H1 (cell line): ENCODE results near the gene RPTN. TPM values are rescaled to one million over a fixed set of nuclear protein-coding genes. Genes with fewer than 3 reads are reported as not detected.

Experiments
- CTCF ChIA-PET: fragments of 300-600 bp; sonication (Branson Sonifier 250); formaldehyde crosslinking; loops from one replicate; lab custom pipeline; 2021; ENCODE audit not compliant: partially characterized antibody; lab: Charles Lee
- POLR2A ChIA-PET: fragments of 300-600 bp; sonication (Branson Sonifier 250); formaldehyde crosslinking; loops from one replicate; lab custom pipeline; 2021; ENCODE audit warnings: inconsistent platforms; ENCODE audit not compliant: partially characterized antibody; lab: Charles Lee
- DNase-seq, 2 experiments: peaks; one replicate each; pipeline versions ENCODE4 v3.0.0 to v3.0.0-alpha.2; 2010 to 2022; ENCODE audit warnings: low spot score in 2 of 2, low read depth in 1 of 2, mixed read lengths in 1 of 2
- FAIRE-seq: peaks from 2 replicates; lab custom pipeline; 2011; peaks lifted over from hg19 to GRCh38; lab: Jason Lieb, UNC
- H2AFZ ChIP-seq: 2 replicates; pipeline ENCODE4 v1.8.1; 2012; ENCODE audit warnings: low read length, inconsistent platforms
- H2AK5ac ChIP-seq: 2 replicates; pipeline ENCODE4 v1.6.1; 2013; ENCODE audit warnings: low read depth, low read length
- H2BK120ac ChIP-seq: replicated peaks from 2 replicates; pipeline ENCODE3; 2013; ENCODE audit warnings: low read depth, low read length, inconsistent platforms
- H2BK12ac ChIP-seq: 2 replicates; pipeline ENCODE4 v1.6.1; 2013; ENCODE audit warnings: low read depth, low read length
- H2BK15ac ChIP-seq: 2 replicates; pipeline ENCODE4 v1.6.1; 2013; ENCODE audit warnings: low read length
- H2BK20ac ChIP-seq: 2 replicates; pipeline ENCODE4 v1.6.1; 2013; ENCODE audit warnings: low read length
- H2BK5ac ChIP-seq: 2 replicates; pipeline ENCODE4 v1.6.1; 2013; ENCODE audit warnings: low read depth, low read length
- H3K14ac ChIP-seq: 2 replicates; pipeline ENCODE4 v1.6.1; 2013; ENCODE audit warnings: inconsistent platforms; ENCODE audit not compliant: insufficient read length
- H3K18ac ChIP-seq: 2 replicates; pipeline ENCODE4 v1.6.1; 2013; ENCODE audit warnings: low read length; ENCODE audit errors: extremely low read depth
- H3K23ac ChIP-seq: 2 replicates; pipeline ENCODE4 v1.6.1; 2013; ENCODE audit warnings: inconsistent platforms; ENCODE audit not compliant: insufficient read length
- H3K23me2 ChIP-seq: 2 replicates; pipeline ENCODE4 v1.6.1; 2013; ENCODE audit warnings: low read depth, low read length
- H3K27ac ChIP-seq: 2 replicates; pipeline ENCODE4 v1.6.1; 2011; ENCODE audit warnings: low read depth, low read length, inconsistent platforms
- H3K27me3 ChIP-seq, 4 experiments: replicated peaks in 1 of 4; 1 replicate in 1 of 4; 2 replicates in 3 of 4; pipeline versions ENCODE4 v1.6.1 to v1.8.1; 2011 to 2013; ENCODE audit warnings: low read length in 3 of 4, mild to moderate bottlenecking in 3 of 4, inconsistent platforms in 2 of 4, mixed read lengths in 2 of 4, moderate library complexity in 1 of 4; ENCODE audit not compliant: control insufficient read depth in 3 of 4, insufficient read depth in 3 of 4; ENCODE audit errors: extremely low read depth in 1 of 4
- H3K36me3 ChIP-seq, 4 experiments: 2 replicates each; pipeline versions ENCODE4 v1.6.1 to v1.8.1; 2011 to 2013; ENCODE audit warnings: mild to moderate bottlenecking in 4 of 4, low read length in 3 of 4, moderate library complexity in 2 of 4, control low read depth in 1 of 4, inconsistent platforms in 1 of 4; ENCODE audit not compliant: insufficient read depth in 4 of 4, control insufficient read depth in 2 of 4
- H3K4ac ChIP-seq: replicated peaks from 2 replicates; pipeline ENCODE3; 2013; ENCODE audit warnings: low read length, low read depth, mixed read lengths, inconsistent platforms; ENCODE audit not compliant: insufficient read length
- H3K4me1 ChIP-seq, 4 experiments: replicated peaks in 1 of 4; 1 replicate in 1 of 4; 2 replicates in 3 of 4; pipeline versions ENCODE4 v1.6.1 to v1.8.1; 2011 to 2013; ENCODE audit warnings: low read length in 3 of 4, inconsistent platforms in 2 of 4, mixed read lengths in 1 of 4; ENCODE audit not compliant: insufficient read depth in 4 of 4, control insufficient read depth in 3 of 4
- H3K4me2 ChIP-seq, 2 experiments: 2 replicates each; pipeline versions ENCODE4 v1.6.1 to v1.8.1; 2011 to 2013; ENCODE audit warnings: low read depth in 2 of 2, low read length in 2 of 2, control low read depth in 1 of 2, inconsistent platforms in 1 of 2, mild to moderate bottlenecking in 1 of 2; ENCODE audit not compliant: insufficient read depth in 1 of 2
- H3K4me3 ChIP-seq, 4 experiments: fragments of 200-600, 300-600 bp in 1 of 4; sonication (generic), shearing (Covaris generic), sonication (Bioruptor Twin) in 1 of 4; 2 replicates each; pipeline versions ENCODE4 v1.5.1 to v1.8.1; 2011 to 2016; ENCODE audit warnings: low read length in 4 of 4, low read depth in 3 of 4, control low read depth in 2 of 4, inconsistent platforms in 2 of 4, mild to moderate bottlenecking in 2 of 4, mixed read lengths in 1 of 4, moderate library complexity in 1 of 4; ENCODE audit not compliant: insufficient read depth in 2 of 4; ENCODE audit errors: extremely low read depth in 1 of 4
- H3K56ac ChIP-seq: replicated peaks from 2 replicates; pipeline ENCODE3; 2013; ENCODE audit warnings: low read depth, mild to moderate bottlenecking, mixed read lengths, low read length, inconsistent platforms; ENCODE audit not compliant: insufficient read length
- H3K79me1 ChIP-seq: 2 replicates; pipeline ENCODE4 v1.6.1; 2013; ENCODE audit warnings: low read depth, low read length, control low read depth
- H3K79me2 ChIP-seq, 2 experiments: 2 replicates each; pipeline versions ENCODE4 v1.6.1 to v1.8.1; 2012 to 2013; ENCODE audit warnings: low read length in 2 of 2, mild to moderate bottlenecking in 2 of 2, inconsistent platforms in 1 of 2; ENCODE audit not compliant: insufficient read depth in 2 of 2, control insufficient read depth in 1 of 2
- H3K9ac ChIP-seq, 4 experiments: replicated peaks in 1 of 4; 1 replicate in 1 of 4; 2 replicates in 3 of 4; pipeline versions ENCODE4 v1.6.1 to v1.8.1; 2011 to 2013; ENCODE audit warnings: low read depth in 3 of 4, low read length in 3 of 4, control low read depth in 2 of 4, mild to moderate bottlenecking in 2 of 4, moderate library complexity in 2 of 4, inconsistent platforms in 1 of 4; ENCODE audit errors: extremely low read depth in 1 of 4
- H3K9me3 ChIP-seq, 2 experiments: 2 replicates each; pipeline versions ENCODE4 v1.6.1 to v1.8.1; 2012 to 2013; ENCODE audit warnings: mild to moderate bottlenecking in 2 of 2, moderate library complexity in 2 of 2, control low read depth in 1 of 2, inconsistent platforms in 1 of 2, low read depth in 1 of 2, low read length in 1 of 2, mixed read lengths in 1 of 2; ENCODE audit not compliant: insufficient read depth in 2 of 2
- H4K20me1 ChIP-seq, 2 experiments: replicated peaks in 1 of 2; 2 replicates each; pipeline versions ENCODE3 to v1.8.1; 2011 to 2013; ENCODE audit warnings: inconsistent platforms in 2 of 2, low read length in 2 of 2, mild to moderate bottlenecking in 1 of 2; ENCODE audit not compliant: insufficient read depth in 2 of 2, control insufficient read depth in 1 of 2
- H4K5ac ChIP-seq: 2 replicates; pipeline ENCODE4 v1.6.1; 2013; ENCODE audit warnings: low read length, low read depth, mixed read lengths, inconsistent platforms; ENCODE audit not compliant: insufficient read length
- H4K8ac ChIP-seq: 2 replicates; pipeline ENCODE4 v1.8.0; 2013; ENCODE audit warnings: mild to moderate bottlenecking, moderate library complexity, low read length, inconsistent platforms; ENCODE audit not compliant: insufficient read depth; ENCODE audit errors: extremely low read depth
- H4K91ac ChIP-seq: replicated peaks from 2 replicates; pipeline ENCODE3; 2013; ENCODE audit warnings: low read length, mixed read lengths, inconsistent platforms; ENCODE audit not compliant: insufficient read length
- CBX8 ChIP-seq: fragments of 300-800, 300-1000 bp; sonication (generic); IDR thresholded peaks from 2 replicates; pipeline ENCODE4 v1.7.1; 2016; ENCODE audit warnings: low read depth, low read length, borderline replicate concordance
- NRF1 ChIP-seq: IDR thresholded peaks from 2 replicates; pipeline ENCODE4 v1.6.1; 2011; ENCODE audit warnings: mild to moderate bottlenecking, low read depth, low read length, improper control_type of control experiment
- TBP ChIP-seq: IDR thresholded peaks from 2 replicates; pipeline ENCODE4 v1.6.1; 2011; ENCODE audit warnings: low read depth, low read length, improper control_type of control experiment
- WGBS, 2 experiments: shearing (Covaris generic) in 1 of 2; methylation state at CpG; one replicate each; pipeline versions ENCODE4 v1.1.6 to v1.1.7; 2013 to 2015; ENCODE audit warnings: low lambda C conversion rate in 2 of 2, mixed read lengths in 2 of 2, inconsistent platforms in 1 of 2, low coverage in 1 of 2, missing lambda C conversion rate in 1 of 2; ENCODE audit not compliant: insufficient replicate concordance in 2 of 2, insufficient coverage in 1 of 2, insufficient read length in 1 of 2; ENCODE audit errors: extremely low coverage in 1 of 2, missing lambda C conversion rate in 1 of 2; 5-methylcytosine and 5-hydroxymethylcytosine counted together
- polyA plus RNA-seq, 7 experiments: library from polyadenylated mRNA; depleted of rRNA in 3 of 7; stranded (reverse) in 5 of 7; unstranded in 2 of 7; fragments of >200 nt in 5 of 7; fragments of 200-250 nt in 2 of 7; gene quantifications; 1 replicate in 5 of 7; 2 replicates in 1 of 7; 4 replicates in 1 of 7; pipeline versions ENCODE4 v1.2.1 to v1.2.3, GENCODE V29; 2011 to 2013; ENCODE audit warnings: missing spikeins in 2 of 7, mixed read lengths in 2 of 7
- total RNA-seq: library from RNA; stranded (reverse); fragmentation: NEBNext Ultra II Directional; extraction: Animal tissue kit (Norgen Biotek cat#: 25700); gene quantifications from 2 replicates; pipeline ENCODE4 v1.2.1, GENCODE V29; 2021

RPTN gene
- total and polyA plus RNA-seq, 2 of the 8 experiments (the other 6 are each of a cell fraction or from before 2014, with no cell fraction given), result not detected

DNA sequence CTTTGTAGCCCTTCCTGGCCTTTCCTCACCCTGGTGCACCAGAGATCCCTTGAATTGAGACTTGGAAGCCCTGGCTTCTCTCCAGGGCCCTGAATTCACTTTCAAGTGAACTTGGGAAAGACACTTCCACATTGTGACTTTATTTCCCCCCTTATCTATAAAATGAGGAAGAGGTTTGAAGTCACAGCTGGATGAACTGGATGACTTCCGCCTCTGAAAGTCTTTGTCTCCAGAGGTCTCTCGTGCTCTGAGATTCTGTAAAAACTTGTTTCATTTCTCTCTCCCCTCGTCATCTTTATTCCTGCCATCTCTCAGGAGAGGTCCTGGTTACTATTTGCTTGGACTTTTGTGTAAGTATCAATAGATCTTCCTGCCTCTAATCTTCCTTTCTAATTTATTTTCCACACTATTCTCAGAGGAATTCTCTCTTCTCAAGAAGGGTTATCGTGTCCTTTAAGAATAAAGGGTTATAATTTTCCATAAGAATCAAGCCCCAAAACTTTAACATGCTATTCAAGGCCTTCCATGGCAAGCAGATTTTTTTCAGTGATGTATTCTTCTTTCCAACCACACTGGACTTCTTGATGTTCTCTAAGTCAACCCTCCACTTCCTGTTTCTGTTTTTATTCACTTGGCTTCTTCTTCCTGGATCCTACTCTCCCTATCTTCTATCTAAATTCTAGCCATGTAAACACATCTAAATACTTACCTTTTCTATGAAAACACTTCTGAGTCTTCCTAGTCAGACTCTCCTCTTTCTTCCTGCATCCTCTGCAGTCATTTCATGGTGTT lies 6.5 kb upstream of the RPTN start:
- Histone ChIP-seq H3K23ac (no peak overlapping the region), H3K9me3 (peaks cover 65 to 82% of the 10 kb centered on the region in 2 experiments), H4K91ac (no peak overlapping the region), H4K5ac (no peak overlapping the region), H3K56ac (no peak overlapping the region), H3K4me3 (no peak overlapping the region), H3K4ac (no peak overlapping the region), H3K14ac (no peak overlapping the region), H3K36me3 (no peaks in the 10 kb centered on the region), H3K79me1 (no peaks in the 10 kb centered on the region), H3K4me1 (no peaks in the 10 kb centered on the region), H4K20me1 (no peaks in the 10 kb centered on the region), H3K27me3 (no peaks in the 10 kb centered on the region), H3K79me2 (no peaks in the 10 kb centered on the region), H2BK120ac (no peak overlapping the region), H3K23me2 (no peaks in the 10 kb centered on the region), H2BK20ac (no peak overlapping the region), H3K18ac (no peak overlapping the region), H2AFZ (no peak overlapping the region), H2BK12ac (no peak overlapping the region), H2BK5ac (no peak overlapping the region), H3K27ac (no peak overlapping the region), H3K9ac (no peak overlapping the region), H2BK15ac (no peak overlapping the region), H2AK5ac (no peak overlapping the region), H4K8ac (no peak overlapping the region), H3K4me2 (no peak overlapping the region)
- POLR2A ChIA-PET, result no interaction called here
- CTCF ChIA-PET, result no interaction called here
- WGBS, 2 experiments, result 67% methylated on average over 4 of the region's 4 CpGs; no CpG with 5 or more reads in 1 of the 2 experiments
- FAIRE-seq (no peak), DNase-seq (no peak)
- TF ChIP-seq NRF1, result no peak
- no peak for TF ChIP-seq CBX8
- no peak for TF ChIP-seq TBP
